Loucy (cell line): ENCODE data around the gene SLC38A10.

Experiments used
- H2AFZ ChIP-seq: fragments of 200-600 bp; sonication (generic); 2 replicates; pipeline ENCODE4 v1.6.0; 2016; ENCODE audit warnings: antibody characterized with exemption, mild to moderate bottlenecking, low read length, moderate library complexity
- H3F3A ChIP-seq: fragments of 200-600 bp; 2 replicates; pipeline ENCODE4 v1.6.0; 2016; ENCODE audit warnings: antibody characterized with exemption, low read depth, mild to moderate bottlenecking
- H3K27me3 ChIP-seq: fragments of 200-600 bp; sonication (generic); 2 replicates; pipeline ENCODE4 v1.6.1; 2014; ENCODE audit warnings: low read length, mild to moderate bottlenecking; ENCODE audit not compliant: insufficient read depth, poor library complexity, severe bottlenecking
- H3K36me3 ChIP-seq: fragments of 200-600 bp; sonication (generic); 2 replicates; pipeline ENCODE4 v1.6.1; 2016; ENCODE audit warnings: low read length; ENCODE audit not compliant: insufficient read depth
- H3K4me1 ChIP-seq: fragments of 200-600 bp; sonication (generic); 2 replicates; pipeline ENCODE4 v1.5.1; 2014; ENCODE audit warnings: low read length, mild to moderate bottlenecking; ENCODE audit not compliant: insufficient read depth, poor library complexity, severe bottlenecking
- H3K4me2 ChIP-seq: fragments of 200-600 bp; sonication (generic); 2 replicates; pipeline ENCODE4 v1.6.0; 2014; ENCODE audit warnings: antibody characterized with exemption, low read length, low read depth, mild to moderate bottlenecking; ENCODE audit not compliant: poor library complexity, severe bottlenecking
- H3K4me3 ChIP-seq: fragments of 200-600 bp; sonication (generic); 2 replicates; pipeline ENCODE4 v1.5.1; 2014; ENCODE audit warnings: low read length, mild to moderate bottlenecking, mixed read lengths; ENCODE audit not compliant: poor library complexity, severe bottlenecking
- H3K79me2 ChIP-seq: fragments of 200-600 bp; sonication (generic); 2 replicates; pipeline ENCODE4 v1.6.1; 2014; ENCODE audit warnings: low read length; ENCODE audit not compliant: insufficient read depth
- H3K9ac ChIP-seq: fragments of 200-600 bp; sonication (generic); 2 replicates; pipeline ENCODE4 v1.6.0; 2014; ENCODE audit warnings: mild to moderate bottlenecking, low read depth, low read length, moderate library complexity; ENCODE audit not compliant: poor library complexity, severe bottlenecking
- H3K9me2 ChIP-seq: fragments of 200-600 bp; sonication (generic); replicated peaks from 2 replicates; pipeline ENCODE4 v1.6.1; 2016; ENCODE audit warnings: low read depth, low read length, mixed read lengths
- H3K9me3 ChIP-seq: fragments of 200-600 bp; sonication (generic); 2 replicates; pipeline ENCODE4 v1.6.1; 2014; ENCODE audit warnings: mild to moderate bottlenecking, antibody characterized with exemption, low read length, low read depth; ENCODE audit not compliant: insufficient read depth
- H4K20me1 ChIP-seq: fragments of 200-600 bp; sonication (generic); 2 replicates; pipeline ENCODE4 v1.6.0; 2014; ENCODE audit warnings: antibody characterized with exemption, low read length, mild to moderate bottlenecking; ENCODE audit not compliant: insufficient read depth, poor library complexity, severe bottlenecking
- EZH2phosphoT487 ChIP-seq: fragments of 200-600 bp; IDR thresholded peaks from 2 replicates; pipeline ENCODE4 v1.6.1; 2018; ENCODE audit warnings: antibody characterized with exemption, mild to moderate bottlenecking, moderate library complexity, borderline replicate concordance
- TF ChIP-seq, protein P1 (sequence below): fragments of 200-600 bp; sonication (generic); conservative IDR thresholded peaks from 2 replicates; pipeline ENCODE4 v1.5.1; 2014; ENCODE audit warnings: mild to moderate bottlenecking, antibody characterized with exemption, low read length

Gene SLC38A10

DNA sequence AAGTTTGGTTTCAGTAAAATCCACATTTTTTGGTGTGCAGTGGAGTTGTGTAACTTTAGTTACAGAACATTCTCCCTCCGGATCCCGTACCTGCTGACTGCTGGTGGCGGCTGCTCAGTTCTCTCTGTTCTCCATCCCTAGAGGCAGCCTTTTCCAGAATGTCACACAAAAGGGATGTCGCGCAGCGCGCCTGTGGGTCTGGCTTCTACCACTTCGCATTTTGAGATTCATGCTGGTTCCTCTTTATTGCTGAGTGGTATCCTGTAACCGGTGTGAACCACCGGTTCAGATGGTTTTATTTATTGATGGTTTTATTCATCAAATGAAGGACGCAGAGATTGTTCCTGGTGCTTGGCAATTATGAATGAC, 71.4 kb downstream of the SLC38A10 start:
- peaks cover 27% of the 10 kb centered on the region for H3K79me2 ChIP-seq
- H3K9me3 ChIP-seq = no peaks in the 10 kb centered on the region
- H3K9me2 ChIP-seq = no peaks in the 10 kb centered on the region
- peak overlapping the region; percentile 41 for H3K9ac ChIP-seq
- peak overlapping the region; percentile 52 for H3K4me2 ChIP-seq
- no peaks in the 10 kb centered on the region for H3K27me3 ChIP-seq
- H4K20me1 ChIP-seq = peaks cover 16% of the 10 kb centered on the region
- TF ChIP-seq, protein P1, sequence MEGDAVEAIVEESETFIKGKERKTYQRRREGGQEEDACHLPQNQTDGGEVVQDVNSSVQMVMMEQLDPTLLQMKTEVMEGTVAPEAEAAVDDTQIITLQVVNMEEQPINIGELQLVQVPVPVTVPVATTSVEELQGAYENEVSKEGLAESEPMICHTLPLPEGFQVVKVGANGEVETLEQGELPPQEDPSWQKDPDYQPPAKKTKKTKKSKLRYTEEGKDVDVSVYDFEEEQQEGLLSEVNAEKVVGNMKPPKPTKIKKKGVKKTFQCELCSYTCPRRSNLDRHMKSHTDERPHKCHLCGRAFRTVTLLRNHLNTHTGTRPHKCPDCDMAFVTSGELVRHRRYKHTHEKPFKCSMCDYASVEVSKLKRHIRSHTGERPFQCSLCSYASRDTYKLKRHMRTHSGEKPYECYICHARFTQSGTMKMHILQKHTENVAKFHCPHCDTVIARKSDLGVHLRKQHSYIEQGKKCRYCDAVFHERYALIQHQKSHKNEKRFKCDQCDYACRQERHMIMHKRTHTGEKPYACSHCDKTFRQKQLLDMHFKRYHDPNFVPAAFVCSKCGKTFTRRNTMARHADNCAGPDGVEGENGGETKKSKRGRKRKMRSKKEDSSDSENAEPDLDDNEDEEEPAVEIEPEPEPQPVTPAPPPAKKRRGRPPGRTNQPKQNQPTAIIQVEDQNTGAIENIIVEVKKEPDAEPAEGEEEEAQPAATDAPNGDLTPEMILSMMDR = no peak
- TF ChIP-seq EZH2phosphoT487 = no peak
- peaks cover 20% of the 10 kb centered on the region for H3K4me1 ChIP-seq
- no peaks in the 10 kb centered on the region; the same call in 1 of the 2 replicates for H3F3A ChIP-seq
- 0 out of 2 replicates have a peak, but pooled peaks cover 4% of the 10 kb centered on the region for H3K36me3 ChIP-seq
- peak overlapping the region; percentile 86 for H2AFZ ChIP-seq
- no peak overlapping the region for H3K4me3 ChIP-seq

DNA sequence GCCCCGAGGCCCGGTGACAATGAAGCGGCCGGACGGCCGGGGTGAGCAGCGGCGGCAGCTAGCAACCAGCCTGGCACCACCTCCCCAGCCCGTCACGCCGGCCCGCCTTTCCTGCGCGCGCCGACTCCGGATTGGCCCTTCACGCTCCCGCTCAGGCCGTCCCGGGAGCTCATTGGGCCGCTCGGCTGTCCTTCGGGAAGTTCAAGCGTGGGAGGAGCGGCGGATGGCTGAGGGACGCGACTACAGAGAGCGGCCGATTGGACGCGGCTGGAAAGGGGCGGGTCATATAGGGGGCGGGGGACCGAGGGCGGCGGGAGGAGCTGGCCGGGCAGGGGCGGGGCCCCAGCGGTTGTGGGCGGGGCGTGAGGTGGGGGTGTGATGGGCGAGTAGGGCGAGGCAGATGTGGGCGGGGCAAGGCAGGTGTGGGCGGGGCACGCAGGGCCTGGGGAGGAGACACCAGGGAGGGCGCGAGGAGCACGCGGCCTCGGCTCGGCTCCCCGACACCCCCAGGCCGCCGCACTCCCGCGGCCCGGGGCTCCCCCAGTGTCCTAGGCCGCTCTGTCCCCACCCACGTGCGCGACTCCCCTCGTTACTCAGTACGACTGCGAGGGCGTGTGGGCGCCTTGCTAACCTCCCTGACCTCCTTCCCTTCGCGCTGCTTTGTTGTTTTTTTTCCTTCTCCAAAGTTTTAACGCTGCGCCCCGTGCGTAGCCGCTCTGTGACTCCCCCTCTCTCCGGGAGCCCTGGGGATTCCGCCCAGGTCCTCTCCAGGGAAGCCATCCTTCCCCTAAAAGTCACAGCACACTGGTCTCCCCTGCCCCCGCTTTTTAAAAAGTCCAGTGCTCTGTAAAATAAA, 72.0 kb downstream of the SLC38A10 start, which contains the start of gene CEP131:
CEP131 (minus strand) TSS at position 60 of the 856 bp plus-strand sequence. CDS start 2,909 bp downstream, outside the sequence.
- Histone ChIP-seq H2AFZ (peak within 1 kb of the TSS; percentile 86), H3K9me2 (no peaks in the 10 kb centered on the region), H3K4me1 (peaks cover 20% of the 10 kb centered on the region), H3K4me3 (peak within 1 kb of the TSS; percentile 95), H3K9ac (peak within 1 kb of the TSS; percentile 85), H3F3A (no peaks in the 10 kb centered on the region; the same call in 1 of the 2 replicates), H3K36me3 (0 out of 2 replicates have a peak, but pooled peaks cover 4% of the 10 kb centered on the region), H3K27me3 (no peaks in the 10 kb centered on the region), H4K20me1 (peaks cover 16% of the 10 kb centered on the region), H3K4me2 (peak within 1 kb of the TSS; percentile 94), H3K79me2 (peaks cover 27% of the 10 kb centered on the region), H3K9me3 (no peaks in the 10 kb centered on the region)
- no peak for TF ChIP-seq EZH2phosphoT487
- TF ChIP-seq, protein P1 = no peak

DNA sequence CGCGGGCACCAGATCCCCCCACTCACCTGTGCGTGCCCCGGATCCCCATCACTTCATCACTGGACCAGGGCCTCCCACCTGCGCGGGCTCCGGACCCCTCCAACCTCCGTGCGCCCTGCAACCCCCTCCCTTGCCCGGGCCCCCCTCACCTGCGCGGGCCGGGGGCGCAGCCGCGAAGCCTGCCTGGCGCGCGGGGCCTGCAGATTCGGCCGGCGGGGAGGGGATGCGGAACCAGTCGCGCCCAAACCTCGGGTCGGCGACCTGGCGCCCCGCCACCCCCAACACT, 72.5 kb downstream of the SLC38A10 start:
- peak overlapping the region; percentile 85 for H3K9ac ChIP-seq
- TF ChIP-seq, protein P1 = no peak
- TF ChIP-seq EZH2phosphoT487 = no peak
- H3K79me2 ChIP-seq = peaks cover 27% of the 10 kb centered on the region
- peak overlapping the region; percentile 94 for H3K4me2 ChIP-seq
- no peaks in the 10 kb centered on the region for H3F3A ChIP-seq
- H4K20me1 ChIP-seq = peaks cover 16% of the 10 kb centered on the region
- H3K9me3 ChIP-seq = no peaks in the 10 kb centered on the region
- peaks cover 17% of the 10 kb centered on the region for H3K4me1 ChIP-seq
- 0 out of 2 replicates have a peak, but pooled peaks cover 4% of the 10 kb centered on the region for H3K36me3 ChIP-seq
- no peaks in the 10 kb centered on the region for H3K27me3 ChIP-seq
- peak overlapping the region; percentile 95 for H3K4me3 ChIP-seq
- no peaks in the 10 kb centered on the region for H3K9me2 ChIP-seq
- peak overlapping the region; percentile 84 for H2AFZ ChIP-seq
